K562 (cell line): ENCODE measurements around the gene DNAJB13.
"Not testable (repeated sequence)": the region's sequence is repeated elsewhere in the genome, so short reads cannot be mapped to it uniquely, and the experiment has no call there.

ENCODE experiments used
- ZNF253 ChIP-seq: fragments of 250-450 bp; sonication (Bioruptor Pico); conservative IDR thresholded peaks from 2 replicates; pipeline ENCODE4 v1.6.1; 2021; ENCODE audit warnings: mild to moderate bottlenecking
- TF ChIP-seq, protein P1 (sequence below), 2 experiments: fragments of 200-800 bp in 1 of 2; sonication (Bioruptor generic) in 1 of 2; sonication (generic) in 1 of 2; formaldehyde crosslinking in 1 of 2; IDR thresholded peaks in 1 of 2; conservative IDR thresholded peaks in 1 of 2; 2 replicates each; pipeline versions ENCODE4 v1.5.0 to v1.6.1; 2016 to 2020; ENCODE audit warnings: missing compliant biosample characterization in 1 of 2, missing genetic modification characterization in 1 of 2, missing genetic modification reagents in 1 of 2

DNA sequence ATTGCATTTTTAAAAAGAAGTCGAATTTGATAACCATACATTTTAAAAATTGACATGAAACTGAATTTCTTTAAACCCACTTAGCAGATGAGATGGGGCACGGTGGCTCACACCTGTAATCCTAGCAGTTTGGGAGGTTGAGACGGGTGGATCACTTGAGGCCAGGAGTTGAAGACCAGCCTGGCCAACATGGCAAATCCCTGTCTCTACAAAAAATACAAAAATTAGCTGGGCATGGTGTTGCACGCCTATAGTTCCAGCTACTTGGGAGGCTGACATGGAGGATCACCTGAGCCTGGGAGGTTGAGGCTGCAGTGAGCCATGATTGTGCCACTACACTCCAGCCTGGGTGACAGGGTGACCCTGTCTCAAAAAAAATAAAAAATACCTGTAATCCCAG, 34.8 kb downstream of the DNAJB13 start:
- not testable (repeated sequence) for TF ChIP-seq ZNF253
- TF ChIP-seq, protein P1, sequence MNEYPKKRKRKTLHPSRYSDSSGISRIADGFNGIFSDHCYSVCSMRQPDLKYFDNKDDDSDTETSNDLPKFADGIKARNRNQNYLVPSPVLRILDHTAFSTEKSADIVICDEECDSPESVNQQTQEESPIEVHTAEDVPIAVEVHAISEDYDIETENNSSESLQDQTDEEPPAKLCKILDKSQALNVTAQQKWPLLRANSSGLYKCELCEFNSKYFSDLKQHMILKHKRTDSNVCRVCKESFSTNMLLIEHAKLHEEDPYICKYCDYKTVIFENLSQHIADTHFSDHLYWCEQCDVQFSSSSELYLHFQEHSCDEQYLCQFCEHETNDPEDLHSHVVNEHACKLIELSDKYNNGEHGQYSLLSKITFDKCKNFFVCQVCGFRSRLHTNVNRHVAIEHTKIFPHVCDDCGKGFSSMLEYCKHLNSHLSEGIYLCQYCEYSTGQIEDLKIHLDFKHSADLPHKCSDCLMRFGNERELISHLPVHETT (CRISPR knock-in tag; conservative IDR thresholded peaks at IDR 0.05 in 1 of 2, IDR thresholded peaks at IDR 0.05 in 1 of 2), result not testable (repeated sequence)
